K562 (cell line): ENCODE data around the gene DNASE2. TPM values are rescaled to one million over a fixed set of nuclear protein-coding genes. Genes with fewer than 3 reads are reported as not detected.

Experiments used
- CBFB ChIP-seq: sonication (generic); formaldehyde crosslinking; IDR thresholded peaks from 2 replicates; pipeline ENCODE4 v1.4.0; 2020; ENCODE audit warnings: mild to moderate bottlenecking, missing genetic modification reagents
- CREB1 ChIP-seq, 2 experiments: sonication (generic) in 1 of 2; formaldehyde crosslinking in 1 of 2; IDR thresholded peaks; 2 replicates each; pipeline versions ENCODE4 v1.6.1 to v1.8.0; 2012 to 2022; ENCODE audit warnings: inconsistent platforms in 1 of 2, mild to moderate bottlenecking in 1 of 2, missing genetic modification reagents in 1 of 2, moderate library complexity in 1 of 2
- DPF2 ChIP-seq: fragments of 450-650 bp; IDR thresholded peaks from 2 replicates; pipeline ENCODE4 v1.6.1; 2016
- EHMT2 ChIP-seq: fragments of 450-650 bp; IDR thresholded peaks from 2 replicates; pipeline ENCODE4 v1.6.1; 2018; ENCODE audit warnings: antibody characterized with exemption
- ETV1 ChIP-seq: fragments of 450-650 bp; conservative IDR thresholded peaks from 2 replicates; pipeline ENCODE4 v1.6.1; 2016; ENCODE audit warnings: missing genetic modification characterization, control low read depth, low read depth, missing compliant biosample characterization
- GATA2 ChIP-seq: sonication (generic); formaldehyde crosslinking; IDR thresholded peaks from 2 replicates; pipeline ENCODE4 v1.4.0; 2020; ENCODE audit warnings: mild to moderate bottlenecking, missing genetic modification reagents
- HNRNPUL1 ChIP-seq: fragments of 200-400 bp; formaldehyde crosslinking; IDR thresholded peaks from 2 replicates; pipeline ENCODE4 v1.6.1; 2017; ENCODE audit warnings: low read length
- ILK ChIP-seq: fragments of 450-650 bp; IDR thresholded peaks from 2 replicates; pipeline ENCODE4 v1.6.1; 2016; ENCODE audit warnings: missing genetic modification characterization, low read depth, mild to moderate bottlenecking, missing compliant biosample characterization, moderate library complexity, borderline replicate concordance
- MAFK ChIP-seq: IDR thresholded peaks from 2 replicates; pipeline ENCODE4 v1.6.1; 2011; ENCODE audit warnings: low read length, improper control_type of control experiment
- MED1 ChIP-seq: sonication (generic); formaldehyde crosslinking; IDR thresholded peaks from 2 replicates; pipeline ENCODE4 v1.8.1; 2023; ENCODE audit warnings: missing genetic modification reagents, borderline replicate concordance
- PCBP2 ChIP-seq: fragments of 200-400 bp; formaldehyde crosslinking; IDR thresholded peaks from 2 replicates; pipeline ENCODE4 v1.6.1; 2018; ENCODE audit warnings: low read length, low read depth, mild to moderate bottlenecking, moderate library complexity; ENCODE audit not compliant: poor library complexity, severe bottlenecking
- RUNX1 ChIP-seq: sonication (generic); IDR thresholded peaks from 2 replicates; pipeline ENCODE4 v1.6.1; 2016; ENCODE audit warnings: antibody characterized with exemption, low read depth
- SMC3 ChIP-seq: conservative IDR thresholded peaks from 2 replicates; pipeline ENCODE4 v1.6.1; 2011; ENCODE audit warnings: low read depth, low read length, improper control_type of control experiment; ENCODE audit not compliant: insufficient read depth
- TAF1 ChIP-seq: IDR thresholded peaks from 2 replicates; pipeline ENCODE4 v1.6.1; 2011; ENCODE audit warnings: mild to moderate bottlenecking, low read length, moderate library complexity; ENCODE audit not compliant: insufficient read depth, control insufficient read depth, severe bottlenecking; ENCODE audit errors: extremely low read depth
- ZBED1 ChIP-seq: IDR thresholded peaks from 2 replicates; pipeline ENCODE4 v1.6.1; 2014
- ZBTB8A ChIP-seq: fragments of 450-650 bp; IDR thresholded peaks from 2 replicates; pipeline ENCODE4 v1.6.1; 2018; ENCODE audit warnings: mild to moderate bottlenecking, moderate library complexity; ENCODE audit not compliant: partially characterized antibody
- ZNF76 ChIP-seq: fragments of 250-450 bp; sonication (Bioruptor Pico); IDR thresholded peaks from 2 replicates; pipeline ENCODE4 v1.4.0; 2020; ENCODE audit warnings: mild to moderate bottlenecking, moderate library complexity, borderline replicate concordance
- polyA plus RNA-seq, 8 experiments: library from polyadenylated mRNA; depleted of rRNA in 4 of 8; stranded (reverse) in 5 of 8; unstranded in 3 of 8; fragments of >200 nt; fragmentation: Nextera tagmentation in 2 of 8; fragmentation: Illumina TruSeq in 1 of 8; extraction: Ambion mirVana in 2 of 8; extraction: Trizol in 1 of 8; gene quantifications; 2 replicates each; pipeline versions ENCODE4 v1.2.1 to v1.2.3, GENCODE V29; 2011 to 2014; ENCODE audit warnings: inconsistent platforms in 1 of 8, missing spikeins in 1 of 8
- total RNA-seq, 7 experiments: library from RNA; depleted of rRNA in 6 of 7; stranded (reverse); fragments of >200 nt in 6 of 7; fragmentation: Illumina TruSeq in 2 of 7; extraction: Trizol in 2 of 7; gene quantifications; 2 replicates each; pipeline versions ENCODE4 v1.2.1 to v1.2.3, GENCODE V29; 2011 to 2021; ENCODE audit warnings: low replicate concordance in 1 of 7
- TF ChIP-seq, protein P1 (sequence below), 2 experiments: fragments of 450-650 bp; IDR thresholded peaks; 2 replicates each; pipeline ENCODE4 v1.6.1; 2016
- TF ChIP-seq, protein P2 (sequence below): fragments of 450-650 bp; conservative IDR thresholded peaks from 2 replicates; pipeline ENCODE4 v1.6.1; 2016; ENCODE audit warnings: missing genetic modification characterization, low read depth, mild to moderate bottlenecking, control low read depth, missing compliant biosample characterization
- TF ChIP-seq, protein P3 (sequence below): sonication (generic); formaldehyde crosslinking; IDR thresholded peaks from 2 replicates; pipeline ENCODE4 v1.8.1; 2023; ENCODE audit warnings: missing genetic modification reagents, mild to moderate bottlenecking, borderline replicate concordance

Gene DNASE2
- total and polyA plus RNA-seq, 9 of the 15 experiments (the other 6 are each of a cell fraction or from before 2014, with no cell fraction given), result 4.4 to 27.0 (median 20.2) TPM

DNA sequence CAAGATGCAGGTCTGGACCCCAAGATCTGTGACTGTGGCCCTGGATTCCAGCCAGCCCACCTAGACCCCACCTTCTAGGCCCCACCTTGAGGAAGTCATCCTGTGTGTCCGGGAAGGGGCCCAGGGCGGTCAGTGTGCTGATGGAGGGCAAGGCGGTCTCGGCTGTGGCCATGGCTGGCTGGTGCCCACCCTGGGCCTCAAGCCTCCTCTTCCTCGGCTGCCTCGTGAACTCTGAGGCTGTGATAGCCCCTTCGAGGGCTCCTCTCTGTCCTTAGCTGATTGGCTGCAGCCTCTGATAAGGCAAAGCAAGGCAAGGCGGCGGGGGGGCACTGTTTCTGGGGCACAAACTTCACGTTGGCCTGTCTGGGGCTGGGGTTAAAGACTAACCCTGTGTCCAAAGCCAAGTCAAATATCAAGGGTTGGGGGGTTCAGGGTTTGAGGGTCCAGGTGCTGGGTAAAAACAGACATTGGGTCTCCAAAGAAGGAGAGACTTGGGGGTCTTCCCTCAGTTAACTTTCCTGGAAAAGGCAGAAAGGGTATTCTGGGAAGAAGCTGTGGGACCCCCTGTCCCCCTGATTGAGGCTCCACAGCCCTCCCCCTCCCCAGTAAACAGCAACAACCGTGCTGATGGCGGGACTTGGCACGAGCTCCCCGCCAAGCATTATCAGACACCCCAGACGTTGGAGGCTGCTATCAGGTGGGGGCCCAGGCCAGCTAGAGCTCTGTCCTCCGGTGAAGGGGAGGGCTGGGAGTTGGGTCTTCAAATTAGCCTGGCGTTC, 5.9 kb upstream of the DNASE2 start, which contains the start of gene KLF1 (continued):
- 0 out of 2 replicates have a peak, but pooled peaks have one; percentile 19 for TF ChIP-seq RUNX1
- no peak for TF ChIP-seq ZBTB8A
- TF ChIP-seq TAF1, result peak; percentile 87
- TF ChIP-seq CREB1 (IDR thresholded peaks at IDR 0.05), result peak; percentile 41; the same call in 1 of the 2 replicates
- TF ChIP-seq CREB1 (CRISPR knock-in tag; IDR thresholded peaks at IDR 0.05), result 0 out of 2 replicates have a peak, but pooled peaks have one; percentile 61
- peak; percentile 87 for TF ChIP-seq DPF2
- TF ChIP-seq ILK (tag), result no peak
- TF ChIP-seq MAFK, result 0 out of 2 replicates have a peak, but pooled peaks have one; percentile 2
- peak; percentile 95 for TF ChIP-seq GATA2 (CRISPR knock-in tag)
- no peak for TF ChIP-seq EHMT2
- TF ChIP-seq ETV1 (tag), result no peak
- no peak for TF ChIP-seq HNRNPUL1
- TF ChIP-seq, protein P1, sequence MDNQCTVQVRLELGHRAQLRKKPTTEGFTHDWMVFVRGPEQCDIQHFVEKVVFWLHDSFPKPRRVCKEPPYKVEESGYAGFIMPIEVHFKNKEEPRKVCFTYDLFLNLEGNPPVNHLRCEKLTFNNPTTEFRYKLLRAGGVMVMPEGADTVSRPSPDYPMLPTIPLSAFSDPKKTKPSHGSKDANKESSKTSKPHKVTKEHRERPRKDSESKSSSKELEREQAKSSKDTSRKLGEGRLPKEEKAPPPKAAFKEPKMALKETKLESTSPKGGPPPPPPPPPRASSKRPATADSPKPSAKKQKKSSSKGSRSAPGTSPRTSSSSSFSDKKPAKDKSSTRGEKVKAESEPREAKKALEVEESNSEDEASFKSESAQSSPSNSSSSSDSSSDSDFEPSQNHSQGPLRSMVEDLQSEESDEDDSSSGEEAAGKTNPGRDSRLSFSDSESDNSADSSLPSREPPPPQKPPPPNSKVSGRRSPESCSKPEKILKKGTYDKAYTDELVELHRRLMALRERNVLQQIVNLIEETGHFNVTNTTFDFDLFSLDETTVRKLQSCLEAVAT (IDR thresholded peaks at IDR 0.05), result peak in 1 of 2 experiments; percentile 63; a peak in 2 of 4 replicates
- 0 out of 2 replicates have a peak, but pooled peaks have one; percentile 10 for TF ChIP-seq ZNF76 (CRISPR knock-in tag)
- TF ChIP-seq PCBP2, result no peak
- TF ChIP-seq MED1 (CRISPR knock-in tag), result no peak
- 0 out of 2 replicates have a peak, but pooled peaks have one; percentile 20 for TF ChIP-seq SMC3
- TF ChIP-seq, protein P2, sequence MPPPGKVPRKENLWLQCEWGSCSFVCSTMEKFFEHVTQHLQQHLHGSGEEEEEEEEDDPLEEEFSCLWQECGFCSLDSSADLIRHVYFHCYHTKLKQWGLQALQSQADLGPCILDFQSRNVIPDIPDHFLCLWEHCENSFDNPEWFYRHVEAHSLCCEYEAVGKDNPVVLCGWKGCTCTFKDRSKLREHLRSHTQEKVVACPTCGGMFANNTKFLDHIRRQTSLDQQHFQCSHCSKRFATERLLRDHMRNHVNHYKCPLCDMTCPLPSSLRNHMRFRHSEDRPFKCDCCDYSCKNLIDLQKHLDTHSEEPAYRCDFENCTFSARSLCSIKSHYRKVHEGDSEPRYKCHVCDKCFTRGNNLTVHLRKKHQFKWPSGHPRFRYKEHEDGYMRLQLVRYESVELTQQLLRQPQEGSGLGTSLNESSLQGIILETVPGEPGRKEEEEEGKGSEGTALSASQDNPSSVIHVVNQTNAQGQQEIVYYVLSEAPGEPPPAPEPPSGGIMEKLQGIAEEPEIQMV (tag), result no peak
- TF ChIP-seq CBFB (CRISPR knock-in tag), result no peak
- no peak; the same call in 1 of the 2 replicates for TF ChIP-seq ZBED1
- TF ChIP-seq, protein P3, sequence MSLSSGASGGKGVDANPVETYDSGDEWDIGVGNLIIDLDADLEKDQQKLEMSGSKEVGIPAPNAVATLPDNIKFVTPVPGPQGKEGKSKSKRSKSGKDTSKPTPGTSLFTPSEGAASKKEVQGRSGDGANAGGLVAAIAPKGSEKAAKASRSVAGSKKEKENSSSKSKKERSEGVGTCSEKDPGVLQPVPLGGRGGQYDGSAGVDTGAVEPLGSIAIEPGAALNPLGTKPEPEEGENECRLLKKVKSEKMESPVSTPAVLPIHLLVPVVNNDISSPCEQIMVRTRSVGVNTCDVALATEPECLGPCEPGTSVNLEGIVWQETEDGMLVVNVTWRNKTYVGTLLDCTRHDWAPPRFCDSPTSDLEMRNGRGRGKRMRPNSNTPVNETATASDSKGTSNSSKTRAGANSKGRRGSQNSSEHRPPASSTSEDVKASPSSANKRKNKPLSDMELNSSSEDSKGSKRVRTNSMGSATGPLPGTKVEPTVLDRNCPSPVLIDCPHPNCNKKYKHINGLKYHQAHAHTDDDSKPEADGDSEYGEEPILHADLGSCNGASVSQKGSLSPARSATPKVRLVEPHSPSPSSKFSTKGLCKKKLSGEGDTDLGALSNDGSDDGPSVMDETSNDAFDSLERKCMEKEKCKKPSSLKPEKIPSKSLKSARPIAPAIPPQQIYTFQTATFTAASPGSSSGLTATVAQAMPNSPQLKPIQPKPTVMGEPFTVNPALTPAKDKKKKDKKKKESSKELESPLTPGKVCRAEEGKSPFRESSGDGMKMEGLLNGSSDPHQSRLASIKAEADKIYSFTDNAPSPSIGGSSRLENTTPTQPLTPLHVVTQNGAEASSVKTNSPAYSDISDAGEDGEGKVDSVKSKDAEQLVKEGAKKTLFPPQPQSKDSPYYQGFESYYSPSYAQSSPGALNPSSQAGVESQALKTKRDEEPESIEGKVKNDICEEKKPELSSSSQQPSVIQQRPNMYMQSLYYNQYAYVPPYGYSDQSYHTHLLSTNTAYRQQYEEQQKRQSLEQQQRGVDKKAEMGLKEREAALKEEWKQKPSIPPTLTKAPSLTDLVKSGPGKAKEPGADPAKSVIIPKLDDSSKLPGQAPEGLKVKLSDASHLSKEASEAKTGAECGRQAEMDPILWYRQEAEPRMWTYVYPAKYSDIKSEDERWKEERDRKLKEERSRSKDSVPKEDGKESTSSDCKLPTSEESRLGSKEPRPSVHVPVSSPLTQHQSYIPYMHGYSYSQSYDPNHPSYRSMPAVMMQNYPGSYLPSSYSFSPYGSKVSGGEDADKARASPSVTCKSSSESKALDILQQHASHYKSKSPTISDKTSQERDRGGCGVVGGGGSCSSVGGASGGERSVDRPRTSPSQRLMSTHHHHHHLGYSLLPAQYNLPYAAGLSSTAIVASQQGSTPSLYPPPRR (CRISPR knock-in tag), result no peak
